GM21367 (cell line): ENCODE results near the gene IRS1.

Experiments used
- ATAC-seq: cut with Tn5 transposase; IDR thresholded peaks from one replicate; pipeline ENCODE4 v1.9.1; 2021; ENCODE audit not compliant: unreplicated experiment

IRS1 gene

GRCh38 chr2:226791056-226791486 lies 8.5 kb downstream of the IRS1 start:
- peak; percentile 44 for ATAC-seq

GRCh38 chr2:226790431-226790830 lies 9.2 kb downstream of the IRS1 start:
- no peak for ATAC-seq

- no peak for ATAC-seq
Observed at GRCh38 chr2:226790011-226790410, 9.6 kb downstream of the IRS1 start.

- ATAC-seq: no peak
Observed at GRCh38 chr2:226788881-226789490, 10.6 kb downstream of the IRS1 start.

- ATAC-seq: no peak
Observed at GRCh38 chr2:226788064-226788463, 11.6 kb downstream of the IRS1 start.

GRCh38 chr2:226783885-226784284 lies 15.7 kb downstream of the IRS1 start:
- no peak for ATAC-seq

- ATAC-seq: no peak
Observed at GRCh38 chr2:226782092-226782713, 17.4 kb downstream of the IRS1 start.

GRCh38 chr2:226780431-226780830 lies 19.2 kb downstream of the IRS1 start:
- ATAC-seq: no peak

- ATAC-seq: no peak
Observed at GRCh38 chr2:226777611-226778010, 22.0 kb downstream of the IRS1 start.

- no peak for ATAC-seq
Observed at GRCh38 chr2:226776104-226776503, 23.5 kb downstream of the IRS1 start.

GRCh38 chr2:226775032-226775509 lies 24.5 kb downstream of the IRS1 start:
- ATAC-seq: no peak

- ATAC-seq: peak; percentile 29
Observed at GRCh38 chr2:226773291-226773690, 26.3 kb downstream of the IRS1 start.

- ATAC-seq: peak; percentile 97
Observed at GRCh38 chr2:226772389-226773179, 27.0 kb downstream of the IRS1 start.

- ATAC-seq: no peak
Observed at GRCh38 chr2:226771067-226771466, 28.6 kb downstream of the IRS1 start.

- ATAC-seq: no peak
Observed at GRCh38 chr2:226767056-226767813, 32.4 kb downstream of the IRS1 start.

- no peak for ATAC-seq
Observed at GRCh38 chr2:226766352-226767055, 33.1 kb downstream of the IRS1 start.

- no peak for ATAC-seq
Observed at GRCh38 chr2:226763320-226763719, 36.3 kb downstream of the IRS1 start.

- ATAC-seq: no peak
Observed at GRCh38 chr2:226761195-226761583, 38.4 kb downstream of the IRS1 start.

- no peak for ATAC-seq
Observed at GRCh38 chr2:226760412-226761194, 39.0 kb downstream of the IRS1 start.

GRCh38 chr2:226759768-226760167 lies 39.9 kb downstream of the IRS1 start:
- ATAC-seq: no peak
